Right atrium auricular region (tissue), 2 donors: Measurements from ENCODE around the gene CCDC142. TPM values are rescaled to one million over a fixed set of nuclear protein-coding genes. Genes with fewer than 3 reads are reported as not detected.

Source experiments
- DNase-seq: peaks from one replicate; pipeline ENCODE4 v3.0.0-alpha.2; 2019; ENCODE audit warnings: low spot score
- H3K27ac ChIP-seq, 2 donors: fragments of 200-600 bp; sonication (generic); 1 replicate in 1 of 2; 2 replicates in 1 of 2; pipeline ENCODE4 v1.5.1; 2016 to 2019
- H3K27me3 ChIP-seq, 2 donors: fragments of 200-600 bp; sonication (generic); one replicate each; pipeline versions ENCODE4 v1.5.1 to v1.6.0; 2017 to 2019
- H3K36me3 ChIP-seq: fragments of 200-600 bp; sonication (generic); one replicate; pipeline ENCODE4 v1.5.1; 2016
- H3K4me1 ChIP-seq, 2 donors: fragments of 200-600 bp; sonication (generic); one replicate each; pipeline versions ENCODE4 v1.5.1 to v1.6.0; 2017 to 2019
- H3K4me3 ChIP-seq, 2 donors: fragments of 200-600 bp; sonication (generic); 1 replicate in 1 of 2; 2 replicates in 1 of 2; pipeline ENCODE4 v1.5.1; 2017 to 2019; ENCODE audit warnings: mild to moderate bottlenecking in 1 of 2, moderate library complexity in 1 of 2
- H3K9me3 ChIP-seq, 2 donors: fragments of 200-600 bp; sonication (generic); one replicate each; pipeline ENCODE4 v1.5.1; 2019
- total RNA-seq, 2 donors: library from RNA; depleted of rRNA; stranded (reverse); fragments of >200 nt; gene quantifications; one replicate each; pipeline ENCODE4 v1.1.0, GENCODE V29; 2016
- TF ChIP-seq, protein P1 (sequence below), 2 donors: fragments of 200-600 bp; sonication (generic); IDR thresholded peaks; one replicate each; pipeline ENCODE4 v1.5.1; 2019; ENCODE audit warnings: antibody characterized with exemption in 2 of 2

Gene CCDC142
- total RNA-seq, 2 donors from 2014 or later, result 3.8 to 13.6 TPM

DNA sequence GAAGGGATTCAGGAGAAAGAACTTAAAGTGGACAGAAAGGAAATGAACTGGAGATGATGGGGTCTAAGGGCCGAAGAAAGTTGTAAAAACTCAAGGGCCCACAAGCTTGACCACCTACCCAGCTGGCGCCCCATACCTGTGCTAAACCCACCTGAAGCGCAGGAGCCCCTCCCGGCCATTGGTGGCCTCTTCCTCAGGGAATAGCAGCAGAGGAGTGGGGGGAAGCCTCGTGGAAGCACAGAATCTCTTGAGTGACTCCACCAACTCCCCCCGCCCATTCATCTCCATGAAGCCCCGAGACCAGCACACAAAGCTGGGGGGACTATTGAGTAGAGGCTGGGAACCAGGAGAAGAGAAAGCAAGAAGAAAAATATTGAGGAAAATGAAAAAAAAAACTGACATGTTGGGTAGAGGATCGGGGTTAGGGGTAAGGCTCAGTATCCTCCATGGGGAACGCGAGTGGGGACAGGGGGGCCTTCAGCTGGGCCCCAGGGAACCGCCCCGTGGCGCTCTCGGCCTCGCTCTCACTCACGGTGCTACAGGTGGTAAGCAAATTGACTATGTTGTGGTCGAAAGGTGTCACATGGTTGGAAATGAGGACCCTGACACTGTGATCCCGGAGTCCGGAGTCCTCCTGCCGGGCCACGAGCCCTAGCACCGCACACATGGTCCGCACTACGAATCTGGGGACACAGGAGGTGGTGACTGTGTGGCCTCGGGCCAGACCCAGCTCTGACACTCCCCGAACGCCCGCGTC lies 46.0 kb upstream of the CCDC142 start:
- Histone ChIP-seq H3K27ac (peak overlapping the region; percentile 78 to 87), H3K36me3 (peaks cover 36% of the 10 kb centered on the region), H3K27me3 (no peaks in the 10 kb centered on the region), H3K4me1 (peaks cover 0 to 30% of the 10 kb centered on the region in 2 donors), H3K9me3 (no peaks in the 10 kb centered on the region), H3K4me3 (peak overlapping the region; percentile 68 to 89)
- no peak for DNase-seq
- TF ChIP-seq, protein P1, sequence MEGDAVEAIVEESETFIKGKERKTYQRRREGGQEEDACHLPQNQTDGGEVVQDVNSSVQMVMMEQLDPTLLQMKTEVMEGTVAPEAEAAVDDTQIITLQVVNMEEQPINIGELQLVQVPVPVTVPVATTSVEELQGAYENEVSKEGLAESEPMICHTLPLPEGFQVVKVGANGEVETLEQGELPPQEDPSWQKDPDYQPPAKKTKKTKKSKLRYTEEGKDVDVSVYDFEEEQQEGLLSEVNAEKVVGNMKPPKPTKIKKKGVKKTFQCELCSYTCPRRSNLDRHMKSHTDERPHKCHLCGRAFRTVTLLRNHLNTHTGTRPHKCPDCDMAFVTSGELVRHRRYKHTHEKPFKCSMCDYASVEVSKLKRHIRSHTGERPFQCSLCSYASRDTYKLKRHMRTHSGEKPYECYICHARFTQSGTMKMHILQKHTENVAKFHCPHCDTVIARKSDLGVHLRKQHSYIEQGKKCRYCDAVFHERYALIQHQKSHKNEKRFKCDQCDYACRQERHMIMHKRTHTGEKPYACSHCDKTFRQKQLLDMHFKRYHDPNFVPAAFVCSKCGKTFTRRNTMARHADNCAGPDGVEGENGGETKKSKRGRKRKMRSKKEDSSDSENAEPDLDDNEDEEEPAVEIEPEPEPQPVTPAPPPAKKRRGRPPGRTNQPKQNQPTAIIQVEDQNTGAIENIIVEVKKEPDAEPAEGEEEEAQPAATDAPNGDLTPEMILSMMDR (IDR thresholded peaks at IDR 0.05), result no peak

DNA sequence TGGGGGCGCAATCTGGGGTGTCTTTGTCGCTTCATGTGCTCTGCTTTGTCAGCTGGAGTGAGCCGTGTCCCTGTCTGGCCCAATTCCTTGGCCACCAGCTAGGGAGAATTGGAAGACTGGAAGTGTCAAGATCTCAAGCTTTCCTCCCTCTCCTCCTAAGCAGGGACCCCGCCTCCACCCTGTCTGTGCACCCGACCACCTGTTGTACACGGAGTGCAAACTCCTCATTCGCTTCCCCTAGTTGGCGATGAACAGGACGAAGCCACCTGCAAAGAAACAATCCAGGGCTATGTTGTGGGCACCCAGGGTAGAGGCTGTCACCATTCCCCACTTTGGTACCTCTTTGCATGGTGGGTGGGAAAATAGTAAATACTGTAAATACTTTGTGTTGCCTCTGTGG lies 44.9 kb upstream of the CCDC142 start:
- TF ChIP-seq, protein P1 (IDR thresholded peaks at IDR 0.05), result no peak
- Histone ChIP-seq H3K36me3 (peaks cover 26% of the 10 kb centered on the region), H3K27ac (no peak overlapping the region), H3K4me3 (no peak overlapping the region), H3K27me3 (no peaks in the 10 kb centered on the region), H3K9me3 (no peaks in the 10 kb centered on the region), H3K4me1 (peaks cover 0 to 30% of the 10 kb centered on the region in 2 donors)
- DNase-seq, result no peak

DNA sequence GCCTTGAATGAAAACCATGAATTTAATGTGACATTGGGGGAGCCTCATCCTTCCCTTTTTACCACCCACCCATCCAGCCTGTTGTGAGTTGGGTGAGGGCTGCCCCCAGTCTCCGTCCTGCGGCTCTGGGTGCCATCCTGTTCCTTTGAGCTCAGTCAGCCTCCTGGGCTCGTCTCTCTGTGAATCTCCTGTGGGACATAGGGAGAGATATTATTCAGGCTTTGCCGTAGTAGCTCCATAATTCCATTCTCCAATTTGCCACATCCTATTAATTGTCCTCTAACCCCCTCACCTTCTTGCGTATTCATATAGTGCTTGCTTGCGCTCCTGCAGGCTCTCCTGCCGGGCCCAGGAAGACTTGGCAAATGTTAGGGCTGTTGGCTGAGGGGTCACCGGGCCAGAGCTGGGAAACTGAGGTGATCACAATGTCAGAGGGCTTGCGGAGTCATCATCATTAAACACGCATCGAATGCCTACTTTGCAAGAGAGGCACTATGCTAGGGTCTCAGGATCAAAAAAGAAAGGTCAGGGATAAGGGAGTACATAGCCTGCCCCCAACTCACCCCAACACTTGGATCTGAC lies 43.9 kb upstream of the CCDC142 start:
- H3K4me1 ChIP-seq, result peaks cover 0 to 28% of the 10 kb centered on the region in 2 donors
- no peak overlapping the region for H3K27ac ChIP-seq
- DNase-seq, result no peak
- peaks cover 22% of the 10 kb centered on the region for H3K36me3 ChIP-seq
- no peaks in the 10 kb centered on the region for H3K9me3 ChIP-seq
- TF ChIP-seq, protein P1 (IDR thresholded peaks at IDR 0.05), result no peak
- no peaks in the 10 kb centered on the region for H3K27me3 ChIP-seq
- H3K4me3 ChIP-seq, result no peak overlapping the region

DNA sequence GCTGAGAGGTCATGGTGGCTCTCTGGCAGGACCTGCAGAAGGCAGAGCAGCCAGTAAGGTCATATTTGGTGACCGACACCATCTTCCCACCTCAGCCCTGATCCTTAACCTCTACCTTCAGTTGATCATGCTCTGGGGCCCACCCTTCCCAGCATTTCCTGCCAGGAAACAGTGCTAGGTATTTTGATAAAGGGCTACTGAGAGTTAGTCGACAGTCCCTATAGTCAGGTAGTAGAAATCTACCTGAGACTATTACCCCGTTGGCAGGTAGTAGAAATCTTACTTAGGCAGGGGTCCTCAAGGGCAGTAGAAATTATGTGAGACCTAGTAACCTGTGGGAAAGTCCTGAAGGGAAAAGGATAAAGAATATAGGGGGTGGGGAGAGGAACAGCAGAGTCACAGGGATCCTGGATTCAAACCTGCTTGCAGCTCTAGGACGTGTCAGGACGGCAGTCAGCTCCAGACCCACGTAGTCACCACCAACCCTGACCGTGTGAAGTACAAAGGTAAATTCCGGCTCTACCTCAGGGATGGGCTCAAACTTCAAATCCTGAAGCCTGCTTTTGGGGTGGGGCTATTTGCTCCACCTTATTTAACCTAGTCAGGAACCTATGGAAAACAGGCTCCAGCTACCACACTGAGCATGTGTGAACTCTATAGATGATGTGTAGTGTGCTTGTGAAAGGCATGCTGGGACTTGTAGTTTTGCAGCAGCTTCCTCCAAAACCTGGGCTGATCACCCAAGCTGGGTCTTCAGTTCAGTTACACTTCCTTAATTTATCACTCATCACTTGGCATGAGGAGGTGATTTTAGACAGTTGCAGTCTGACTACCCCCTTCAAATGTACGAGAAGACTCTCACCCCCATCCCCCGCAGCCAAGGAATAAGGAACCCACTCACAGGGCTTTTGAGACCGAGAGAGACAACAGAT lies 43.2 kb upstream of the CCDC142 start, which contains the start of gene DQX1:
Gene DQX1, minus strand, starts transcription at position 515 of the 932 bp plus-strand sequence. Its CDS starts 502 bp downstream, at position 13.
- TF ChIP-seq, protein P1 (IDR thresholded peaks at IDR 0.05), result no peak

DNA sequence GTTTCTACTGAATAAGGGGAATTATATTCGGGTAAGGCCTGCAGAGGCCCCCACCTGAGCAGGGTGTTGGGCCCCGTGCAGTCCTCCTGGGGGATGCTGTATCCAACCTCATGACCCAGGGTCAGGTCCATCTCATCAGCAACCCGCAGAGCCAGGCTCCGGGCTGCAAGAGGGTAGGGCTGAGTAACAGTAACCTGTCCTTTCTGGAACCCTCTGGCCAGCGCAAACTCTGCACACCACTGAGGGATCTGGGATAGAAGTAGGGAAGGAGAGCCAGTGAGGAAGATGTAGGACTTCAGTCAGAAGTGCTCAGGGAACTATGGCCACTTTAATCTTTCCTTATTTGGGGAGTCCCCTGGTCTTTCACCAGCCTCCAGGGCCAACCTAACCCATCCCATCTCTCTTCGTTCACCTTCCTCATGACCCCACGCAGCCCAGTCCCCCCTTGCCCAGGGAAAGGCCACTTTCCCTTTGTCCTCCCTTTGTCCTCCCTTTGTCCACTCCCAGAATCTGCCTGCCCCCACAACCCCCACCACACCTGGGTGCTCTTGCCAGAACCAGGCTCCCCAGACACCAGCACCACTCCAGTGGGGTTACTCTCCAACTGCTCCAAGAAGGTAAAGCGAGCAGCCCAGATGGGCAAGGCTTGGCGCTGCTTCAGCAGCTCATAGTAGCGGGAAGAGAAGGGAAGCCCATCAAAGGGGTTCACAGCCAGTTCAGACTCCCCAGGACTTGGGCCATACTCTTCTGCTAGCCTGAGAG lies 42.3 kb upstream of the CCDC142 start:
- TF ChIP-seq, protein P1 (IDR thresholded peaks at IDR 0.05), result no peak
- DNase-seq, result no peak
- no peaks in the 10 kb centered on the region for H3K9me3 ChIP-seq

More for the DNA sequence above, 43.2 kb upstream of the CCDC142 start, which contains the start of gene DQX1:
- DNase-seq, result no peak
- Histone ChIP-seq H3K36me3 (peaks cover 22% of the 10 kb centered on the region), H3K4me3 (no peak within 1 kb of the TSS), H3K9me3 (no peaks in the 10 kb centered on the region), H3K27ac (no peak within 1 kb of the TSS), H3K27me3 (no peaks in the 10 kb centered on the region), H3K4me1 (peaks cover 0 to 20% of the 10 kb centered on the region in 2 donors)

More for the DNA sequence above, 42.3 kb upstream of the CCDC142 start:
- Histone ChIP-seq H3K27ac (no peak overlapping the region), H3K36me3 (peaks cover 22% of the 10 kb centered on the region), H3K4me1 (peaks cover 0 to 15% of the 10 kb centered on the region in 2 donors), H3K4me3 (no peak overlapping the region), H3K27me3 (no peaks in the 10 kb centered on the region)
